SK-N-MC (cell line): Measurements from ENCODE around the gene MBOAT2.

ENCODE experiments used
- DNase-seq: peaks from one replicate; pipeline ENCODE4 v3.0.0-alpha.2; 2011; ENCODE audit warnings: low read depth, low spot score
- H3K27ac ChIP-seq: fragments of 200-600 bp; sonication (generic); 2 replicates; pipeline ENCODE4 v1.5.1; 2016; ENCODE audit warnings: mixed run types
- H3K36me3 ChIP-seq: fragments of 200-600 bp; sonication (generic); 2 replicates; pipeline ENCODE4 v1.6.1; 2017; ENCODE audit warnings: antibody characterized with exemption, low read length, mixed read lengths; ENCODE audit not compliant: insufficient read depth
- H3K4me3 ChIP-seq: fragments of 200-600 bp; sonication (generic); 2 replicates; pipeline ENCODE4 v1.5.1; 2016
- H3K9ac ChIP-seq: fragments of 200-600 bp; sonication (generic); 2 replicates; pipeline ENCODE4 v1.8.0; 2017; ENCODE audit warnings: mixed run types, mixed read lengths; ENCODE audit not compliant: insufficient read length
- H3K9me3 ChIP-seq: fragments of 200-600 bp; sonication (generic); 2 replicates; pipeline ENCODE4 v1.6.1; 2017; ENCODE audit warnings: low read depth, mild to moderate bottlenecking, antibody characterized with exemption, low read length, moderate library complexity, mixed read lengths
- EZH2 ChIP-seq: fragments of 200-600 bp; sonication (generic); IDR thresholded peaks from one replicate; pipeline ENCODE4 v1.6.1; 2017; ENCODE audit warnings: antibody characterized with exemption
- FOXP2 ChIP-seq: optimal IDR thresholded peaks from 2 replicates; pipeline ENCODE3; 2011; ENCODE audit warnings: mild to moderate bottlenecking, moderate library complexity; ENCODE audit not compliant: insufficient read depth; ENCODE audit errors: extremely low read length, control extremely low read depth
- POLR2AphosphoS5 ChIP-seq: IDR thresholded peaks from 2 replicates; pipeline ENCODE4 v1.6.1; 2012; ENCODE audit warnings: mild to moderate bottlenecking, low read depth, low read length, borderline replicate concordance

The MBOAT2 gene

DNA sequence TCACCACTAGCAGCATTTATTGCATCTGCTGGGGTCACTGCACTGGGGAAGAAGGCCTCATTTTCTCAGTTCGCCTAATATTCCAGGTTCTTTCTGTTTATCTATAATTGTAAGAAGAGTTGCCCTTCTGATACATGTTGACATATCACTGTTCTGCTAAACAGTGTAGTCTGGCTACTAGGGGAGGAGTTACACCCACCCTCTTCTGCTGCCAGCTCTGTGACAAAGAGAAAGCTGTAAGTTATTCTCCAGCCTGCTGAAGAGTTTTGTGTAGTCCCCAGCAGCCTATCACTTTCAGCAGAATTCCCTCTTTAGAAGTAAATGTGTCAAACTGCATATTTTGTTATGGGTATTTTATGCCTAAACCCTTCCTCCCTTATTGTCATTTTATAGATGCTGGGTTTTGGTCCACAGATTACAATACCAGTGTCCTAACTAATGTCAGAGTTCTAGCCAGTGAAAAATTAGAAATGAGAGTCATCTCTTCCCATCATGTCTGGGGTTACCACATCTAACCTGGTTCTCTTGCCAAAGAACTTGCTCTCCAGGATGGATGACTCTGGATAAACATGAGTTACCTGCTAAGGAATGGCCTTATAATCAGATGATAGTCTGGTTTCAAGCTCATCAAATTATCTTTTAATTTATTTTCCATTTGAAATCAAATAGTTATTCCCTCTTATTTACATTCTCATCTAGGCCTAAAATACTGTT lies 5.6 kb upstream of the MBOAT2 start:
- no peak for TF ChIP-seq EZH2
- TF ChIP-seq FOXP2 = no peak
- TF ChIP-seq POLR2AphosphoS5 = no peak

DNA sequence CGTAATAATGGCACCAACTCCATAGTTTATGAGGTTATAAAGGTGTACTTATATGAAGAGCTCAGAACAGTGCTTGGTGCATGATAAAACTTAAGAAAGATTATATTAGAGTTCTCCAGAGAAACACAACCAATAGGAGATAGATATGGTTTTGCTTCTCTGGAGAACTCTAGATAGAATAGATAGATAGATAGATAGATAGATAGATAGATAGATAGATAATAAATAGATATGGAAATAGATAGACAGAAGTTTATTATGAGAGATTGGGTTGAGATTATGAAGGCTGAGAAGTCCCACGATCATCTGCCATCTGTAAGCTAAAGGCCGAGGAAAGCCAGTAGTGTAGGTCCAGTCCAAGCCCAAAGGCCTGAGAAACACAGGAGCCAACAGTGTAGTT lies 2.9 kb upstream of the MBOAT2 start:
- TF ChIP-seq EZH2 (no peak), POLR2AphosphoS5 (no peak), FOXP2 (no peak)

More for the DNA sequence above, 5.6 kb upstream of the MBOAT2 start:
- Histone ChIP-seq H3K27ac (no peak overlapping the region), H3K36me3 (peaks cover 5% of the 10 kb centered on the region; the same call in 1 of the 2 replicates), H3K9ac (no peak overlapping the region), H3K9me3 (0 out of 2 replicates have a peak, but pooled peaks cover 3% of the 10 kb centered on the region), H3K4me3 (no peak overlapping the region)
- no peak for DNase-seq

DNA sequence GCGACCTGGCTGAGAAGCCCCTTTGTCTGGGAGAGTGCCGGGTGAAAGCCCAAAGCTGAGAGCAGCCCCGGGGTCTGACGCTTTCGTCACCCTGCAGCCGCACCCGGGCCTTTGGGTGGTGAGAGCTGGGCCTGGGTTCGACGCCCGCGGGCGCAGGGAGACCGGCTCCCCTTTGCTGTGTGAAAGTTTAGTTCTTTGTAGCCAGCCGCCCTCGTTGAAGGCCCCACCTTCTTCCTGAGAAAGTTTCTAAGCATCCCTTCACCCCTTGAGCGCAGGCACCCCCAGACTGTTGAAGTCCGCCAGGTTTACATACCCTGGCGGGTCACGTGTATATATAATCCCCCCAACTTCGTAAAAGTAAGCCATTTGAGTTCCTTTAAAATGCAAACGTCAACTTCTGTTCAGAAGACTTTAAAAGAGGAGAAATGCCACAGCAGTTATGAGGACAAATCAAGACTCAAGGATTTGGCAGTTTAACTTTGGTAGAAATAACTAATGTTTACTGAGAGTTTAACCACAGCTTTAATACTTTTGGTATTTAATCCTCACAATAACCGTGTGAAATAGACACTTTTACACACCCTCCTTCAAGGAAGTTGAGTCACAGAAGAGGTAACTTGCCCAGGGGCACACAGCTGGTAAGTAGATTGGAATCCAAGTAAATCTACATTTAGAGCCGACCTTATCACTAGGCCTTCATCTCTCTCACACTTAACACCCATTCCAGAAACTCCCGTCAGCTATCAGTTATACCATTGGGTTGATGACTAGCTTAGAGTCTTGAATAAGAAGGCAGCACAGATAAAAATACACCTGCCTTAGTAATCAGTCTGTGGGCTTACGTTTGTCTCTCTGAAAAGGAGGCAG lies 1.1 kb upstream of the MBOAT2 start:
- peak overlapping the region; percentile 82 for H3K27ac ChIP-seq
- DNase-seq = no peak
- TF ChIP-seq FOXP2 (no peak), POLR2AphosphoS5 (no peak), EZH2 (no peak)
- peak overlapping the region; percentile 85 for H3K4me3 ChIP-seq
- H3K9ac ChIP-seq = peak overlapping the region; percentile 89
- H3K36me3 ChIP-seq = peaks cover 5% of the 10 kb centered on the region; the same call in 1 of the 2 replicates
- H3K9me3 ChIP-seq = 0 out of 2 replicates have a peak, but pooled peaks cover 3% of the 10 kb centered on the region

More for the DNA sequence above, 2.9 kb upstream of the MBOAT2 start:
- H3K36me3 ChIP-seq = peaks cover 5% of the 10 kb centered on the region; the same call in 1 of the 2 replicates
- H3K27ac ChIP-seq = no peak overlapping the region
- no peak for DNase-seq
- H3K9me3 ChIP-seq = 0 out of 2 replicates have a peak, but pooled peaks cover 3% of the 10 kb centered on the region
- H3K4me3 ChIP-seq = no peak overlapping the region
- H3K9ac ChIP-seq = no peak overlapping the region

DNA sequence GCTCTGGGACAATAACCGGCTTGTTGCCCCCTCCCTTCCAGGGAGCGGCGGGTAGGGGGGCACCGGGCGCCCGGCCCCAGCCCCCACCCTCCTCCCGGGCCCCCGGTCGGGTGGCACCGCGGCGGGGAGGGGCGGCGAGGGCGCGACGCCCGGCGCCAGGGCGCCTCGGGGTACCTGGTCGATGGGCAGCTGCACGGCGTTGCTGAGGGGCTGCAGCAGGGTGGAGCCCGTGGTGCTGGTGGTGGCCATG lies 193 bp downstream of the MBOAT2 start:
- Histone ChIP-seq H3K36me3 (peaks cover 5% of the 10 kb centered on the region; the same call in 1 of the 2 replicates), H3K9me3 (0 out of 2 replicates have a peak, but pooled peaks cover 3% of the 10 kb centered on the region), H3K9ac (peak overlapping the region; percentile 49), H3K4me3 (peak overlapping the region; percentile 81), H3K27ac (no peak overlapping the region)
- DNase-seq = no peak
- TF ChIP-seq EZH2 = no peak
- TF ChIP-seq POLR2AphosphoS5 = no peak
- no peak for TF ChIP-seq FOXP2

DNA sequence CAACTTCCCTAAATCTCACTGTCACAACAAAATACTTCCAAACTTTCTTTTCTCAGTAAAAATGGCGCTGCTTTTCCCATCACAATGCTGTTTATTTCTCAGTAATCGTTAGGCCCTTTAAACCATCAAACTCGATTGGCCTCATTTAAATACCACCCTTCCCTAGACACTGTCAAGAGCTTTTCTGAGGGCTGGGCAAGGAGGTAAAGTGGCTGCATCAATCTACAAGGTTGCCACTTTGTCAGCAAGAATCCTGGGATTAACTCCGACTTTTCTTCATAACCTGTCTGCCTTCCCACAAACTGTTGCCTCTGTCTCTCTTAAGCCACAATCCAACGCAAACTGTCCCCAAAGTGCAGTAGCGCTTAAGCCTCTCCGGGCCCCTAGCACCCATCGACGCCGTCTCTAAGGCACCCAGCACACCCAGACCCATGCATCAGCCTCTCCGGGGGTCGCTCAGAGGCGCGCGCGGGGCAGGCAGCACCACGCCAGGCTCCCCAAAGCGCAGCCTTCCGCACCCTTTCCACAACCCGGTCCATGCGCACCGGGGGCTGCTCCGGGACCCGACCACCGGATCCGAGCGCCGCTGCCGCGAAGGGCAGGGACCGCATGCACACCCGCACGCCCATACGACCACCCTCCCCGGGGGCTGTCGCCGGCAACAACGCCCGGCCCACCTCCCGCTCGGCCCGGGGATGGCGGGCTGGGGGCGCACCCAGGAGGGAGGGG lies 683 bp downstream of the MBOAT2 start:
- Histone ChIP-seq H3K27ac (no peak overlapping the region), H3K36me3 (peaks cover 5% of the 10 kb centered on the region; the same call in 1 of the 2 replicates), H3K4me3 (peak overlapping the region; percentile 81), H3K9ac (peak overlapping the region; percentile 49), H3K9me3 (0 out of 2 replicates have a peak, but pooled peaks cover 3% of the 10 kb centered on the region)
- DNase-seq = no peak
- no peak for TF ChIP-seq FOXP2
- TF ChIP-seq EZH2 = no peak
- no peak for TF ChIP-seq POLR2AphosphoS5

DNA sequence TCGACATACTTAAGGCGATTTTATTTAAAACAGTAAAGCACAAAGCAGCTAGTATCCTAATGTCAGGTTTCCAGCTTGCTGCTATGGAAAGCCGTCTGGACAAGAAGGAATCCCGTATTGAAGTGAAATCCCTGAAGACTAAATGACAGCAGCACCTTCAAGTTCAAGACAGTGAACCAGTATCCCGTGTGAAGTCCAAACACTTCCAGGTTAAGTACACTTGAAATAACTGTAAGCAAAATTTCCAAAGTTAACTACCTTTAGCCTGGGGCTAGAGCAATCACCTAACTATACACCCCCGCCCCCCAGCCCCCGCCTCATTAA lies 1.2 kb downstream of the MBOAT2 start:
- H3K36me3 ChIP-seq = peaks cover 5% of the 10 kb centered on the region; the same call in 1 of the 2 replicates
- no peak overlapping the region for H3K27ac ChIP-seq
- H3K4me3 ChIP-seq = peak overlapping the region; percentile 81
- DNase-seq = no peak
- TF ChIP-seq POLR2AphosphoS5 (no peak), FOXP2 (no peak), EZH2 (no peak)
- H3K9me3 ChIP-seq = 0 out of 2 replicates have a peak, but pooled peaks cover 3% of the 10 kb centered on the region
- H3K9ac ChIP-seq = no peak overlapping the region

DNA sequence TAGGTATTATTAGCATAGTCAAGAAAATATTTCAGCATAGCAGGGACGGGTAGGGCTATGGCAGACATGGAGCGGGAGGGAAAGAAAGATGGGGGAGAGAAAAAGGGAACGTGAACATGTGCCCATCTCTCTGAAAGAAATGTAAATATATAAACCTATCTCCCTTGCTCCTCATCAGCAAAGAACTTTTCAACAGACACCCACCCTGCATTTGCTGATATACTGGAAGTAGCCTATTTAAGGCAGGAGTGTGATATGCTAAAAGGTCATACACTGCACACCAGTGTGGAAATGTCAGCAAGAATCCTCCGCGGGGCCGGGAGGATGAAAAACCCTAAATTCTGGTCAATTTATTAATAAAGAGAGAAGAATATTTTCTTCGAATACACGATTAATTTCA lies 1.7 kb downstream of the MBOAT2 start:
- Histone ChIP-seq H3K27ac (no peak overlapping the region), H3K4me3 (peak overlapping the region; percentile 81), H3K9me3 (0 out of 2 replicates have a peak, but pooled peaks cover 3% of the 10 kb centered on the region), H3K36me3 (peaks cover 5% of the 10 kb centered on the region; the same call in 1 of the 2 replicates), H3K9ac (no peak overlapping the region)
- TF ChIP-seq POLR2AphosphoS5 (no peak), FOXP2 (no peak), EZH2 (no peak)
- no peak for DNase-seq

DNA sequence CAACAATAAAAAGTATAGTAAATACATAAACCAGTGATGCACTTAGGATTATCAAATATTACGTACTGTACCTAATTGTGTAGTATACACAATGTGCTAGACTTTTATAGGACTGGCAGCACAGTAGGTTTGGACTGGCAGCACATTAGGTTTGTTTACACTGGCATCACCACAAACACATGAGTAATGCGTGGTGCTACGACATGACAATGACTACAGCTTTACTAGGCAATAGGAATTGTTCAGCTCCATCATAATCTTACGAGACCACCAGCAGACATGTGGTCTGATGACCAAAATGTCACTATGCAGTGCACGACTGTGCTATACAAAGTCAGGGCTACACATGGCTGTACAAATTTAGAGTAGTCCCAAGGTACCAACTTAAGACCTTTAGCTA lies 2.3 kb downstream of the MBOAT2 start:
- DNase-seq = no peak
- no peak overlapping the region for H3K27ac ChIP-seq
- H3K9ac ChIP-seq = no peak overlapping the region
- peaks cover 5% of the 10 kb centered on the region; the same call in 1 of the 2 replicates for H3K36me3 ChIP-seq
- no peak overlapping the region for H3K4me3 ChIP-seq
- H3K9me3 ChIP-seq = 0 out of 2 replicates have a peak, but pooled peaks cover 3% of the 10 kb centered on the region
- TF ChIP-seq FOXP2 (no peak), EZH2 (no peak)
